Ectodermal cell (in vitro differentiated cells): ENCODE results near the gene RICTOR.
A peak's percentile ranks its signal among the peaks of the same experiment; 100 is the strongest.
"Not testable (repeated sequence)": the region's sequence is repeated elsewhere in the genome, so short reads cannot be mapped to it uniquely, and the experiment has no call there.

Experiments
- H3K27ac ChIP-seq: 2 replicates; pipeline ENCODE4 v1.7.0; 2013; ENCODE audit warnings: mild to moderate bottlenecking, low read depth, low read length; ENCODE audit not compliant: insufficient read depth, poor library complexity, severe bottlenecking
- H3K27me3 ChIP-seq: 2 replicates; pipeline ENCODE4 v1.7.0; 2013; ENCODE audit warnings: mild to moderate bottlenecking, low read length; ENCODE audit not compliant: insufficient read depth, control insufficient read depth, poor library complexity, severe bottlenecking
- H3K36me3 ChIP-seq: one replicate; pipeline ENCODE4 v1.7.0; 2013; ENCODE audit warnings: low read length; ENCODE audit not compliant: control insufficient read depth, insufficient read depth
- H3K4me1 ChIP-seq: one replicate; pipeline ENCODE4 v1.7.0; 2013; ENCODE audit warnings: low read length; ENCODE audit not compliant: control insufficient read depth, insufficient read depth
- H3K4me3 ChIP-seq: 2 replicates; pipeline ENCODE4 v1.7.0; 2013; ENCODE audit warnings: low read depth, low read length, control low read depth; ENCODE audit not compliant: insufficient read depth
- H3K9me3 ChIP-seq: 2 replicates; pipeline ENCODE4 v1.7.0; 2013; ENCODE audit warnings: mild to moderate bottlenecking, low read length, moderate library complexity; ENCODE audit not compliant: control insufficient read depth
- WGBS, 2 experiments: methylation state at CpG; one replicate each; pipeline ENCODE4 v1.1.7; 2013; ENCODE audit warnings: missing lambda C conversion rate in 2 of 2; 5-methylcytosine and 5-hydroxymethylcytosine counted together

RICTOR gene

DNA sequence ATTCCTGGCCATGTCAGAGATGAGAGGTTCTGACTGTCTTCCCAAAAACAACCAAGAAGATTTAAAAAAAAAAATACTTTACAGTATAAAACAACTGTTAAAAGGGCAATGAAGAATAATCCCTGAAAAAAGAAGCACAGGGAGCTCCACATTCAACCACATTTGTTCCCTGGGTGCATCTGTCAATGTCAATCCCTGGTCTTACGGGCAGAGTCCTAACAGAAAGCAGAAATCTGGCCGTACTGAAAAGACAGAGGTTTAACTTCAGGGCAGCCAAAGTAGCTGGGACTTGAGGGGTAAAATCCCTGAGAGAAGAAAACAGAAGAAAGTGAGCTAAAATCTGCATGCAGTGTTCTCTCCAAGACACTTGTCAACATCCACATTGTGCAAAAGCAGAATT, 76.6 kb downstream of the RICTOR start:
- no peaks in the 10 kb centered on the region for H3K9me3 ChIP-seq
- WGBS, 2 experiments, result 29 to 59% methylated on average over 2 of the region's 2 CpGs
- no peak overlapping the region for H3K27ac ChIP-seq
- no peaks in the 10 kb centered on the region for H3K27me3 ChIP-seq
- peaks cover 3% of the 10 kb centered on the region for H3K36me3 ChIP-seq
- H3K4me1 ChIP-seq, result no peaks in the 10 kb centered on the region
- no peak overlapping the region for H3K4me3 ChIP-seq

DNA sequence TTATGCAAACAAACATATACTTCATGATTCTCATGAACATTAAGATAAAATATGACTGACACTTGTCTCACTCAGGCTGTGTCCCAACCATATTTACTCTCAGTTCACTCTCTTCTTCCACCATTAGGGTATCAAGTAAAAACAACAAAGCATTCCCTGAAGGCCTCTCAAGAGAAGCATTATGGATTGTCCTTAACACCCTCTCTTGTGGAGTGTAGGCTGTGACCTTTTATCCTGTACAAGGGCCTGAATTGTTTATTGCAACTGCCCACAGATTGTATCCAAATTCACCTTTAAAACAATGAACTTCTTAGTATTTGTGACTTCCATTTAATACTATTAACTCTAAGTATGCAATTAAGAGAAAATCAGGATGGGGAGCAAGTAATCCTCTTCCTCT, 78.1 kb downstream of the RICTOR start:
- no peaks in the 10 kb centered on the region for H3K4me1 ChIP-seq
- peak overlapping the region; percentile 36 for H3K27ac ChIP-seq
- peaks cover 3% of the 10 kb centered on the region for H3K36me3 ChIP-seq

GRCh38 chr5:38994324-38994927, 79.8 kb downstream of the RICTOR start:
- 51 to 63% methylated on average over 5 of the region's 5 CpGs for WGBS, 2 experiments
- H3K4me1 ChIP-seq, result no peaks in the 10 kb centered on the region
- no peak overlapping the region for H3K4me3 ChIP-seq
- H3K27me3 ChIP-seq, result no peaks in the 10 kb centered on the region
- no peaks in the 10 kb centered on the region for H3K9me3 ChIP-seq
- no peak overlapping the region for H3K27ac ChIP-seq
- H3K36me3 ChIP-seq, result peaks cover 3% of the 10 kb centered on the region

More for the DNA sequence above, 78.1 kb downstream of the RICTOR start:
- Histone ChIP-seq H3K27me3 (no peaks in the 10 kb centered on the region), H3K4me3 (no peak overlapping the region), H3K9me3 (no peaks in the 10 kb centered on the region)

DNA sequence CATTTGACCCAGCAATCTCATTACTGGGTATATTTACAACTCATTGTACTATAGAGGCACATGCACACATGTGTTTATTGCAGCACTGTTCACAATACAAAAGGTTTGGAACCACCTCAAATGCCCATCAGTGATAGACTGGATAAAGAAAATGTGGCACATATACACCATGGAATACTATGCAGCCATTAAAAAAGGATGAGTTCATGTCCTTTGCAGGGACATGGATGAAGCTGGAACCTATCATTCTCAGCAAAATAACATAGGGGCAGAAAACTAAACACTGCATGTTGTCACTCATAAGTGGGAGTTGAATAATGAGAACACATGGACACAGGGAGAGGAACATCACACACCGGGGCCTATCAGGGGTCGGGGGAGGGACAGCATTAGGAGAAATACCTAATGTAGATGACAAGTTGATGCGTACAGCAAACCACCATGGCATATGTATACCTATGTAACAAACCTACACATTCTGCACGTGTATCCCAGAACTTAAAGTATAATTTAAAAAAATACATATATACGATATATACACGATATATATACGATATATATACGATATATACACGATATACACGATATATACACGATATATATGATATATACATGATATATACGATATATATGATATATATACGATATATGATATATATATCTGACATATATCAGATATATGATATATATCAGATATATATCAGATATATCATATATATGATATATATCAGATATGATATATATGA, 84.1 kb downstream of the RICTOR start:
- not testable (repeated sequence) for H3K36me3 ChIP-seq, H3K27ac ChIP-seq, H3K4me1 ChIP-seq, H3K4me3 ChIP-seq, H3K27me3 ChIP-seq, H3K9me3 ChIP-seq
- 96 to 98% methylated on average over 7 to 9 of the region's 13 CpGs for WGBS, 2 experiments

DNA sequence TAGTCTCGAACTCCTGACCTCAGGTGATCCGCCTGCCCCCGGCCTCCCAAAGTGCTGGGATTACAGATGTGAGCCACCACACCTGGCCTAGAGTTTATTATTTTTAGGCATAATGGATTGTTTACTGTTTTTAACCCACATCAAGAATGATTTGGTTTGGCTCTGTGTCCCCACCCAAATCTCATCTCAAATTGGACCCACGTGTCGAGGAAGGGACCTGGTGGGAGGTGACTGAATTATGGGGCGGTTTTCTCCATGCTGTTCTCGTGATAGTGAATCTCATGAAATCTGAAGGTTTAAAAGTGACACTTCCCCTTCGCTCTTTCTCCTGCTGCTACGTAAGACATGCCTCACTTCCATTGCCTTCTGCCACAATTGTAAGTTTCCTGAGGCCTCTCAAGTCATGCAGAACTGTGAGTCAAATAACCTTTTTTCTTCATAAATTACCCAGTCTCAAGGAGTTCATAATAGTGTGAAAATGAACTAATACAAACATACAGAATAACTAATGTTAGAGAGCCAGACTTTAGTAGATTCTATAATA, 88.2 kb downstream of the RICTOR start:
- Histone ChIP-seq H3K27me3 (no peaks in the 10 kb centered on the region), H3K4me1 (no peaks in the 10 kb centered on the region), H3K27ac (no peak overlapping the region), H3K9me3 (no peaks in the 10 kb centered on the region), H3K36me3 (no peaks in the 10 kb centered on the region), H3K4me3 (no peak overlapping the region)
- WGBS, 2 experiments, result 79 to 86% methylated on average over 9 of the region's 9 CpGs

GRCh38 chr5:38979535-38979934, 94.7 kb downstream of the RICTOR start:
- 92 to 93% methylated on average over 1 to 2 of the region's 2 CpGs for WGBS, 2 experiments
- Histone ChIP-seq H3K4me1 (no peaks in the 10 kb centered on the region), H3K27ac (no peak overlapping the region), H3K9me3 (no peaks in the 10 kb centered on the region), H3K4me3 (no peak overlapping the region), H3K36me3 (no peaks in the 10 kb centered on the region), H3K27me3 (no peaks in the 10 kb centered on the region)

DNA sequence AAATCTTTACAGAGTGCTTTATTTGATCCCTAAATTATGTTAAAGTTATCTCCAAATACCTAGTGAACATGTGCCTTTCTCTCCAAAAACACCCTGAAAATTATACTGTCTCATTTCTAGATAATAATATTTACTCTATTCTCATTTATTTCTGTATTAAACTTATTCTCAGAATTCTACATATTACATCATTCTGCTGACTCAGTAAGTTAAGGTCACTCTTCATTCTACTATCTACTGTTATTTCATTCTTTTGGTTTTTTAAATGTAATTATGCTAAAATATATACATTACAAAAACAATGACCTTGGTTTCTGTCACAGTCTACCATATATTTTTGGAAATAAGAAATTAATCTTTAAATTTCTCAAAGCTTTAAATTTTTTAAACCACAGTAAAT, 96.2 kb downstream of the RICTOR start:
- Histone ChIP-seq H3K4me3 (no peak overlapping the region), H3K4me1 (no peaks in the 10 kb centered on the region), H3K36me3 (no peaks in the 10 kb centered on the region), H3K27me3 (no peaks in the 10 kb centered on the region), H3K9me3 (no peaks in the 10 kb centered on the region), H3K27ac (no peak overlapping the region)

DNA sequence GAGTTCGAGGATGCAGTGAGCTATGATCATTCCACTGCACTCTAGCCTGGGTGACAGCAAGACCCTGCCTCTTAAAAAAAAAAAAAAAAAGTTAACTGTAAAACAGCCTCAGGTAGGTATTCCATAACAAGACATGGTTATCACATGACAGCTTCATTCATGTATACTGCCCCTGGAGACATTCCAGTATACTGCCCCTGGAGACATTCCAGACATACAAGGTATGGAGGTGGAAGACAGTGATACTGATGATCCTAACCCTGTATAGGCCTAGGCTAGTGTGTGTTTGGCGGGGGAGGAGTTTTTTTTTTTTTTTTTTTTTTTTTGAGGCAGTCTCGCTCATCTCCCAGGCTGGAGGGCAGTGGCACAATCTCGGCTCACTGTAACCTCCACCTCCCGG, 105.5 kb downstream of the RICTOR start:
- 90 to 95% methylated on average over 5 of the region's 5 CpGs for WGBS, 2 experiments
- Histone ChIP-seq H3K27ac (no peak overlapping the region), H3K9me3 (no peaks in the 10 kb centered on the region), H3K36me3 (no peaks in the 10 kb centered on the region), H3K4me1 (no peaks in the 10 kb centered on the region), H3K4me3 (no peak overlapping the region), H3K27me3 (no peaks in the 10 kb centered on the region)

GRCh38 chr5:38961691-38962090, 112.5 kb downstream of the RICTOR start:
- 95 to 96% methylated on average over 2 of the region's 2 CpGs for WGBS, 2 experiments
- Histone ChIP-seq H3K27me3 (no peaks in the 10 kb centered on the region), H3K4me3 (no peak overlapping the region), H3K36me3 (peaks cover 8% of the 10 kb centered on the region), H3K27ac (no peak overlapping the region), H3K4me1 (no peaks in the 10 kb centered on the region), H3K9me3 (no peaks in the 10 kb centered on the region)

DNA sequence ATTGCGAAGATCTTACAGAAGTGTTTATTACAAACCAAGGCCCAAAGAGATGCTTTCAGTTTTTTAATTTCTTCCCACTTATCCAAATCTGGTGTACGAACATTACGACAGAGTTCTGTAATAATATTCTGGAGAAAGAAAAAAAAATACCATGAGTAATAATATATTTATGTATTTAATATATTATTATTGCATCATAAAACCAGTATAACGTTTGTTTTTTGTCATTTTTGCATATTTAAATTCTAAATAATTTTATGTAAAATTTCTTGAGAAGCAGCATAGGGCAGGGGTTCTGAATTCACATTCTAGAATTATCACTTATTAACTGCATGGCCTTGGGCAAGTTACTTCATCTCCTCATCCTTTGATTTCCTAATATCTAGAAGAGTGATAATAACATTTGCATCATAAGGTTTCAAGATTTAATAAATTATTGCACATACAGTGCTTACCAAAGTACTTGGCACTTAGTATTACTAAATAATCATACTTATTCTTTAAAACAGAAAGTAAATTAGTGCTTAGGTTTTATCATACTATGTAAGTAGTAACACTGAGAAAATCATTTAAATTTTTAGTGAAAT, 120.7 kb downstream of the RICTOR start:
- Histone ChIP-seq H3K9me3 (no peaks in the 10 kb centered on the region), H3K4me1 (no peaks in the 10 kb centered on the region), H3K27me3 (no peaks in the 10 kb centered on the region), H3K36me3 (peaks cover 30% of the 10 kb centered on the region), H3K27ac (no peak overlapping the region), H3K4me3 (no peak overlapping the region)
- WGBS, 2 experiments, result 91% methylated on average over 3 of the region's 4 CpGs; no CpG with 5 or more reads in 1 of the 2 experiments
